Lower leg skin (tissue), 3 donors: ENCODE measurements around the gene MTIF2.

Experiments
- CTCF ChIP-seq, 3 donors: fragments of 450-650 bp; IDR thresholded peaks; one replicate each; pipeline ENCODE4 v1.5.1; 2016; ENCODE audit warnings: antibody characterized with exemption in 3 of 3, mild to moderate bottlenecking in 3 of 3, moderate library complexity in 2 of 3
- POLR2A ChIP-seq, 2 donors: fragments of 450-650 bp; IDR thresholded peaks; one replicate each; pipeline ENCODE4 v1.6.1; 2016 to 2017; ENCODE audit warnings: antibody characterized with exemption in 2 of 2, mild to moderate bottlenecking in 1 of 2, moderate library complexity in 1 of 2

DNA sequence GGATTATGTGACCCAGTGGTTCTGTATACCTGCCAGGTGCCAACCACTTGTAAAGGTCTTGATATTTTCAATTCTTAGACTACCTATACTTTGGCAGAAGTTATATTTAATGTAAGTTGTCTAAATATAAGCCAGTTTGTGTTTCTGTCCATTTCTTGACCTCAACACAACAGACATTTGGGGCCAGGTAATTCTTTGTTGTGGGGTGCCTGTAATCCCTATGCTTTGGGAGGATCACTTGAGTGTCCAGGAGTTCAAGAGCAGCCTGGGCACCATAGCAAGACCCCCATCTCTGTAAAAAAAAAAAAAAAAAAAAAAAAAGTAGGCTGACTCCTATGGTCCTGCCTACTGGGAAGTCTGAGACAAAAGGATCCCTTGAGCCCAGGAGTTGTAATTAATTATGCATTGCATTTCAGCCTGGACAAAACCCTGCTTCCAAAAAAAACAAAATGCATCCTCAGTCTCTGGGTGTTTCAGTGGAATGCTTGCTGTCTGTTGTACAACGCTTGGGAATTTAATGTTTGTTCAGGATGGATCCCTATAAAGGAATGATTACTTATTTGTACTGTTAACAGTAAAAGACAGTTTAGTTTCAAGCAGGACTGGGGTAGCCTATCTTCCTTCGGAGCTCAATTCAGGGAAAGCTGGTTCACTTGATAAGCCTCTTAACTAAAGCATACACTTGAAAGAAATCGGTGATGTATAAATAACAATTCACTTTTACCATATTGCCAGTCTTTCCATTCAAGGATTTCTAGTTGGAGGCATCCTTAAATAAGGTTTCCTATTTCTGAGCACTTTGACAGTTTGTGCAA, 33.1 kb downstream of the MTIF2 start:
- TF ChIP-seq CTCF (IDR thresholded peaks at IDR 0.05) (no peak), POLR2A (IDR thresholded peaks at IDR 0.05) (no peak)
